Neural progenitor cell (in vitro differentiated cells): ENCODE data around the gene ALDOB. TPM values are rescaled to one million over a fixed set of nuclear protein-coding genes. Genes with fewer than 3 reads are reported as not detected.
"Not testable (repeated sequence)": the region's sequence is repeated elsewhere in the genome, so short reads cannot be mapped to it uniquely, and the experiment has no call there.

Experiments
- DNase-seq: peaks from one replicate; pipeline ENCODE4 v3.0.0-alpha.2; 2016; ENCODE audit warnings: low spot score
- H2AFZ ChIP-seq: fragments of 200-600 bp; sonication (generic); replicated peaks from 2 replicates; pipeline ENCODE4 v1.6.1; 2016; ENCODE audit warnings: antibody characterized with exemption
- H3F3A ChIP-seq: fragments of 200-600 bp; sonication (generic); 2 replicates; pipeline ENCODE4 v1.6.1; 2016; ENCODE audit warnings: antibody characterized with exemption, low read depth
- H3K27ac ChIP-seq: fragments of 200-600 bp; sonication (generic); 2 replicates; pipeline ENCODE4 v1.5.1; 2016; ENCODE audit warnings: mild to moderate bottlenecking
- H3K27me3 ChIP-seq: fragments of 200-600 bp; sonication (generic); 2 replicates; pipeline ENCODE4 v1.6.1; 2016; ENCODE audit warnings: mild to moderate bottlenecking, moderate library complexity
- H3K36me3 ChIP-seq: fragments of 200-600 bp; sonication (generic); 2 replicates; pipeline ENCODE4 v1.5.1; 2016
- H3K4me1 ChIP-seq: fragments of 200-600 bp; sonication (generic); 2 replicates; pipeline ENCODE4 v1.6.1; 2016; ENCODE audit warnings: mixed run types
- H3K4me2 ChIP-seq: fragments of 200-600 bp; sonication (generic); 2 replicates; pipeline ENCODE4 v1.6.1; 2016
- H3K4me3 ChIP-seq: fragments of 200-600 bp; sonication (generic); 2 replicates; pipeline ENCODE4 v1.5.1; 2016
- H3K79me2 ChIP-seq: fragments of 200-600 bp; sonication (generic); 2 replicates; pipeline ENCODE4 v1.6.1; 2016; ENCODE audit warnings: low read depth
- H3K9ac ChIP-seq: fragments of 200-600 bp; sonication (generic); 2 replicates; pipeline ENCODE4 v1.6.1; 2016
- H3K9me3 ChIP-seq: fragments of 200-600 bp; sonication (generic); 2 replicates; pipeline ENCODE4 v1.5.1; 2016; ENCODE audit warnings: low read depth
- H4K20me1 ChIP-seq: fragments of 200-600 bp; sonication (generic); 2 replicates; pipeline ENCODE4 v1.6.1; 2016; ENCODE audit warnings: low read depth
- H3K27ac Mint-ChIP-seq: 3 replicates; pipeline ENCODE4 v1.8.0; 2021; ENCODE audit warnings: mixed read lengths
- H3K27me3 Mint-ChIP-seq: 2 replicates; pipeline ENCODE4 v1.8.0; 2022; ENCODE audit warnings: low read depth, mild to moderate bottlenecking, inconsistent platforms, moderate library complexity, mixed read lengths; ENCODE audit not compliant: insufficient read depth
- H3K36me3 Mint-ChIP-seq: 3 replicates; pipeline ENCODE4 v1.8.0; 2021; ENCODE audit warnings: mixed read lengths
- H3K4me1 Mint-ChIP-seq: 3 replicates; pipeline ENCODE4 v1.8.0; 2021; ENCODE audit warnings: mixed read lengths
- H3K4me3 Mint-ChIP-seq: 3 replicates; pipeline ENCODE4 v1.8.0; 2021; ENCODE audit warnings: mild to moderate bottlenecking, moderate library complexity, mixed read lengths
- H3K9me3 Mint-ChIP-seq: 3 replicates; pipeline ENCODE4 v1.8.0; 2020; ENCODE audit warnings: mixed read lengths
- EZH2 ChIP-seq: fragments of 200-600 bp; sonication (generic); IDR thresholded peaks from 2 replicates; pipeline ENCODE4 v1.6.1; 2017; ENCODE audit warnings: antibody characterized with exemption, mild to moderate bottlenecking, moderate library complexity
- EZH2phosphoT487 ChIP-seq: fragments of 200-600 bp; sonication (generic); IDR thresholded peaks from 2 replicates; pipeline ENCODE4 v1.6.1; 2017; ENCODE audit warnings: antibody characterized with exemption
- total RNA-seq: library from RNA; depleted of rRNA; stranded (reverse); fragments of >200 nt; gene quantifications from 2 replicates; pipeline ENCODE4 v1.2.3, GENCODE V29; 2015; ENCODE audit warnings: low replicate concordance
- TF ChIP-seq, protein P1 (sequence below): fragments of 200-600 bp; sonication (generic); IDR thresholded peaks from 2 replicates; pipeline ENCODE4 v1.5.1; 2017; ENCODE audit warnings: antibody characterized with exemption, mild to moderate bottlenecking

The ALDOB gene
- total RNA-seq, 1 donor from 2014 or later: not detected

DNA sequence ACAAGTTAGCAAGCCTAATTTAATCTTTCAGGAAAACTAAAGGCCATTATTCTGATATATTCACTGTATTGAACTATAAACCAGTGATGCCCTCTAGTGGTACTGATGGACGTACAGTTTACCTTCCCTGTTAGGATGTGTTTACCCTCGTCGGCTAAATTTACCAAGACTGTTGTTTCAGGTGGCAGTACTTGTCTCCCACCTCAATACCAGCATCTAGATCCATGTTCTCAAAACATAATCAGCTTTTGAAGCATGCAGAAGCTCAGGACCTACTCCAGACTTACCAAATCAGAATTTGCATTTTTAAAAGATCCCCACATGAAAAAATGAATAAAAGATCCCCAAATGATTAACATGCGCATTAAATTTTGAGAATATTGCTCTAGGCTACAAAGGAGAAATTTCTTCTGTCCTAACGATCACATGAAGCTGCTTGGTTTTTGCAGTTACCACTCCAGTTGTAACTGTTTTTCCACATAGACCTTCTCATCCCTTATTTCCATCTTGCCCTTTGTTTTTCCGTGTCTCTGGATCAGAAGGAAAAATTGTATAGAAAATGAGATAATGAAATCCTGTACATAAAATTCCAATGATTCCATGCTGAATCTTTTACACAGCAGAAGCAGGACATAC is 47.6 kb downstream of the ALDOB start:
- H3K27ac ChIP-seq: no peak overlapping the region
- no peaks in the 10 kb centered on the region for H3K27me3 ChIP-seq
- TF ChIP-seq, protein P1, sequence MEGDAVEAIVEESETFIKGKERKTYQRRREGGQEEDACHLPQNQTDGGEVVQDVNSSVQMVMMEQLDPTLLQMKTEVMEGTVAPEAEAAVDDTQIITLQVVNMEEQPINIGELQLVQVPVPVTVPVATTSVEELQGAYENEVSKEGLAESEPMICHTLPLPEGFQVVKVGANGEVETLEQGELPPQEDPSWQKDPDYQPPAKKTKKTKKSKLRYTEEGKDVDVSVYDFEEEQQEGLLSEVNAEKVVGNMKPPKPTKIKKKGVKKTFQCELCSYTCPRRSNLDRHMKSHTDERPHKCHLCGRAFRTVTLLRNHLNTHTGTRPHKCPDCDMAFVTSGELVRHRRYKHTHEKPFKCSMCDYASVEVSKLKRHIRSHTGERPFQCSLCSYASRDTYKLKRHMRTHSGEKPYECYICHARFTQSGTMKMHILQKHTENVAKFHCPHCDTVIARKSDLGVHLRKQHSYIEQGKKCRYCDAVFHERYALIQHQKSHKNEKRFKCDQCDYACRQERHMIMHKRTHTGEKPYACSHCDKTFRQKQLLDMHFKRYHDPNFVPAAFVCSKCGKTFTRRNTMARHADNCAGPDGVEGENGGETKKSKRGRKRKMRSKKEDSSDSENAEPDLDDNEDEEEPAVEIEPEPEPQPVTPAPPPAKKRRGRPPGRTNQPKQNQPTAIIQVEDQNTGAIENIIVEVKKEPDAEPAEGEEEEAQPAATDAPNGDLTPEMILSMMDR: peak; percentile 77
- TF ChIP-seq EZH2: no peak
- Mint-ChIP-seq H3K27ac (no peak overlapping the region), H3K4me3 (no peak overlapping the region), H3K4me1 (peaks cover 5% of the 10 kb centered on the region), H3K9me3 (peaks cover 50% of the 10 kb centered on the region), H3K27me3 (peaks cover 4% of the 10 kb centered on the region), H3K36me3 (peaks cover 66% of the 10 kb centered on the region)
- no peaks in the 10 kb centered on the region for H4K20me1 ChIP-seq
- peak; percentile 71 for DNase-seq
- peaks cover 18% of the 10 kb centered on the region for H3F3A ChIP-seq
- H3K4me1 ChIP-seq: no peaks in the 10 kb centered on the region
- no peak overlapping the region for H3K4me3 ChIP-seq
- no peak overlapping the region for H3K4me2 ChIP-seq
- no peak overlapping the region for H3K9ac ChIP-seq
- H2AFZ ChIP-seq: no peak overlapping the region
- H3K9me3 ChIP-seq: peaks cover 18% of the 10 kb centered on the region
- peaks cover 30% of the 10 kb centered on the region for H3K79me2 ChIP-seq
- peaks cover 32% of the 10 kb centered on the region for H3K36me3 ChIP-seq

DNA sequence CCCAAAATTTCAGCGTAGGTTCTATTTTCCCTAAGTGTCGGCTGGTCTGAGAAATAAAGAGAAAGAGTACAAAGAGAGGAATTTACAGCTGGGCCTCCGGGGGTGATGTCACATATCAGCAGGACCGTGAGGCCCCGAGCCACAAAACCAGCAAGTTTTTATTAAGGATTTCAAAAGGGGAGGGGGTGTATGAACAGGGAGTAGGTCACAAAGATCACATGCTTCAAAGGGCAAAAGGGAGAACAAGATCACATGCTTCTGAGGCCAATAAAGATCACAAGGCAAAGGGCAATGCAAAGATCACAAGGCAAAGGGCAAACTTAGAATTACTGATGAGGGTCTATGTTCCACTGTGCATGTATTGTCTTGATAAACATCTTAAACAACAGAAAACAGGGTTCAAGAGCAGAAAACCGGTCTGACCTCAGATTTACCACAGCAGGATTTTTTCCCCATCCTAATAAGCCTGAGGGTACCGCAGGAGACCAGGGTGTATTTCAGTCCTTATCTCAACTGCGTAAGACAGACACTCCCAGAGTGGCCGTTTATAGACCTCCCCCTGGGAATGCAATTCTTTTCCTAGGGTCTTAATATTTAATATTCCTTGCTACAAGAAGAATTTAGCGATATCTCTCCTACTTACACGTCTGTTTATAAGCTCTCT is 50.6 kb downstream of the ALDOB start, which contains the start of gene BAAT:
Gene BAAT, minus strand, starts transcription at position 134 of the 664 bp plus-strand sequence. CDS start 13,602 bp downstream, outside the sequence.
- not testable (repeated sequence) for H3K4me1 Mint-ChIP-seq

DNA sequence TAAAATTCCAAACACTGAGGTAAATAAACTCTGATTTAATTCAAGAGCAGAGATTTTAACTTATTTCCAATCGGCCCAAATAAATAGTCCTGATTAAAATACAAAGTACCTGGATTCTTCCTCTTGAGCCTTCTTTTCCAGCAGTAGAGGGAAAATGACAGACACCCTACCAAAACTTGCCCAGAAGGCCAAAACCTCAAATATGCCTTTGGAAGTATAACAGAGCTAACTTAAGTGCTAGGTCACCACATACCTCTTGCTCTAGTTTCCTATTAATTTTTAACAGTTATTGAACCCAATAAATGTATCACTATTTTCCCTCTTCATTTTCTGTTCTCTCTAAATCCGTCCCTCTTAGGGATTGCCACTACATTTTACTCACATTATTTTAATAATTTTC is 52.2 kb downstream of the ALDOB start:
- Histone ChIP-seq H4K20me1 (no peaks in the 10 kb centered on the region), H3K4me1 (peaks cover 11% of the 10 kb centered on the region), H3K4me3 (no peak overlapping the region), H3K9me3 (peaks cover 18% of the 10 kb centered on the region), H3K4me2 (no peak overlapping the region), H3F3A (peaks cover 18% of the 10 kb centered on the region), H3K36me3 (peaks cover 21% of the 10 kb centered on the region), H3K27ac (no peak overlapping the region), H3K27me3 (no peaks in the 10 kb centered on the region), H3K79me2 (no peaks in the 10 kb centered on the region), H2AFZ (no peak overlapping the region), H3K9ac (no peak overlapping the region)
- H3K27ac Mint-ChIP-seq: no peak overlapping the region
- DNase-seq: no peak
- peaks cover 33% of the 10 kb centered on the region for H3K9me3 Mint-ChIP-seq
- H3K4me1 Mint-ChIP-seq: peaks cover 5% of the 10 kb centered on the region
- TF ChIP-seq, protein P1: no peak
- TF ChIP-seq EZH2 (no peak), EZH2phosphoT487 (no peak)
- H3K4me3 Mint-ChIP-seq: no peak overlapping the region
- peaks cover 27% of the 10 kb centered on the region for H3K36me3 Mint-ChIP-seq
- H3K27me3 Mint-ChIP-seq: peaks cover 3% of the 10 kb centered on the region

More for the DNA sequence above, 50.6 kb downstream of the ALDOB start, which contains the start of gene BAAT:
- not testable (repeated sequence) for H3K27ac ChIP-seq, H3K9ac ChIP-seq, H4K20me1 ChIP-seq, DNase-seq, H3K4me1 ChIP-seq, H2AFZ ChIP-seq, H3K4me2 ChIP-seq, H3K4me3 ChIP-seq, H3K27me3 Mint-ChIP-seq, H3K79me2 ChIP-seq, H3K27ac Mint-ChIP-seq, H3K27me3 ChIP-seq
- Mint-ChIP-seq H3K4me3 (peak within 1 kb of the TSS; percentile 3), H3K36me3 (peaks cover 37% of the 10 kb centered on the region), H3K9me3 (peaks cover 24% of the 10 kb centered on the region)
- H3K36me3 ChIP-seq: peaks cover 24% of the 10 kb centered on the region
- H3K9me3 ChIP-seq: peaks cover 18% of the 10 kb centered on the region
- H3F3A ChIP-seq: peaks cover 26% of the 10 kb centered on the region

DNA sequence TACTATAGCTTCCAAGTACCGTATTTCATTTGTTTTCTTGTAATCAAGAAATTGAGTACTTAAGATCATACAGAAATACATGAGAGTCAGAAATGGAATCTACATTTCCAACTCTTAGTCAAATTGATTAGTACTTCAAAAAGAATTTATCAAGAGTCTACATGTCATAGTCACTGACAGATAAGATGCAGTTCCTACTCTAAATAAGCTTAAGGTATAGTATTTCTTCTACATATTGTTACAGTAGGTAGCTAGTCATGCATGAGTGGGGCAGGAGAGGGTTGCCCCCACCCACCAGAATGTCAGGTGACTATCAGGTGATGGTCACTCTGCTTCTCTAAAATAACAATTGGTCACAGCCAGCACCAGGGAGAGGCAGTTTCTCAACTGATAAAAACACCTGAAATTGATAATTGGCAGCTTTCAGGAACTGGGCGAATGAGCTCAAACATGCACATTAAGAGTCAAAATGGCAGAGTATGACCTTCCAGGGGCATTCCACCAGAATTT is 53.7 kb downstream of the ALDOB start:
- Mint-ChIP-seq H3K27me3 (peaks cover 3% of the 10 kb centered on the region), H3K4me1 (peaks cover 5% of the 10 kb centered on the region), H3K27ac (no peak overlapping the region), H3K9me3 (peaks cover 38% of the 10 kb centered on the region), H3K36me3 (peaks cover 16% of the 10 kb centered on the region), H3K4me3 (no peak overlapping the region)
- H3K79me2 ChIP-seq: no peaks in the 10 kb centered on the region
- no peak overlapping the region for H3K9ac ChIP-seq
- TF ChIP-seq EZH2phosphoT487 (no peak), EZH2 (no peak)
- TF ChIP-seq, protein P1: no peak
- H3K4me3 ChIP-seq: no peak overlapping the region
- H3K9me3 ChIP-seq: peaks cover 18% of the 10 kb centered on the region
- no peaks in the 10 kb centered on the region for H3K27me3 ChIP-seq
- H3K36me3 ChIP-seq: peaks cover 15% of the 10 kb centered on the region
- no peak for DNase-seq
- no peak overlapping the region for H3K27ac ChIP-seq
- H3F3A ChIP-seq: peaks cover 12% of the 10 kb centered on the region
- no peak overlapping the region for H3K4me2 ChIP-seq
- no peaks in the 10 kb centered on the region for H4K20me1 ChIP-seq
- no peak overlapping the region for H2AFZ ChIP-seq
- peaks cover 11% of the 10 kb centered on the region for H3K4me1 ChIP-seq
